Endothelial cell of umbilical vein (primary cell): ENCODE data around the gene HOXD3. TPM values are rescaled to one million over a fixed set of nuclear protein-coding genes. Genes with fewer than 3 reads are reported as not detected.

ENCODE experiments used
- BruUV-seq: library from RNA; stranded (reverse); fragments of 400-500 nt; replicated peaks from 2 replicates; lab custom pipeline; 2021; lab: Mats Ljungman, UMichigan
- CTCF ChIA-PET: fragments of 300-600, 350-600 bp; sonication (Branson Sonifier 250); formaldehyde crosslinking; loops from one replicate; lab custom pipeline; 2021; ENCODE audit warnings: antibody characterized with exemption, inconsistent platforms; lab: Charles Lee
- POLR2A ChIA-PET: fragments of 300-600, 350-600 bp; sonication (Branson Sonifier 250); formaldehyde crosslinking; loops from one replicate; lab custom pipeline; 2021; ENCODE audit warnings: antibody characterized with exemption, inconsistent platforms; lab: Charles Lee
- DNase-seq: peaks from one replicate; pipeline ENCODE4 v3.0.0-alpha.2; 2011; ENCODE audit warnings: low read depth, low spot score
- FAIRE-seq: peaks from 2 replicates; lab custom pipeline; 2011; peaks lifted over from hg19 to GRCh38; lab: Jason Lieb, UNC
- H2AFZ ChIP-seq: 2 replicates; pipeline ENCODE4 v1.6.0; 2012; ENCODE audit warnings: low read depth, low read length, control low read depth, inconsistent platforms
- H3K27ac ChIP-seq: 2 replicates; pipeline ENCODE4 v1.5.1; 2011; ENCODE audit warnings: low read depth, mild to moderate bottlenecking, control low read depth, low read length, moderate library complexity; ENCODE audit not compliant: insufficient read depth
- H3K27me3 ChIP-seq, 2 experiments: 2 replicates each; pipeline versions ENCODE4 v1.6.0 to v1.6.1; 2011; ENCODE audit warnings: low read length in 2 of 2, mixed read lengths in 1 of 2; ENCODE audit not compliant: control insufficient read depth in 2 of 2, insufficient read depth in 2 of 2
- H3K36me3 ChIP-seq, 2 experiments: 2 replicates in 1 of 2; 3 replicates in 1 of 2; pipeline ENCODE4 v1.5.1; 2011; ENCODE audit warnings: low read length in 2 of 2, mild to moderate bottlenecking in 1 of 2, moderate library complexity in 1 of 2; ENCODE audit not compliant: control insufficient read depth in 2 of 2, insufficient read depth in 2 of 2; ENCODE audit errors: extremely low read depth in 1 of 2
- H3K4me1 ChIP-seq: 3 replicates; pipeline ENCODE4 v1.5.1; 2011; ENCODE audit warnings: mild to moderate bottlenecking, low read length; ENCODE audit not compliant: control insufficient read depth, insufficient read depth; ENCODE audit errors: extremely low read depth
- H3K4me2 ChIP-seq: 2 replicates; pipeline ENCODE4 v1.6.1; 2011; ENCODE audit warnings: low read length, control low read depth, mixed read lengths; ENCODE audit not compliant: insufficient read depth
- H3K4me3 ChIP-seq, 3 experiments: fragments of 200-600 bp in 1 of 3; sonication (generic), shearing (Covaris generic) in 1 of 3; replicated peaks in 1 of 3; 2 replicates each; pipeline ENCODE4 v1.5.1; 2011 to 2016; ENCODE audit warnings: control low read depth in 3 of 3, low read length in 3 of 3, mild to moderate bottlenecking in 2 of 3, inconsistent platforms in 1 of 3, low read depth in 1 of 3, moderate library complexity in 1 of 3; ENCODE audit not compliant: insufficient read depth in 1 of 3
- H3K79me2 ChIP-seq: 2 replicates; pipeline ENCODE4 v1.6.0; 2012; ENCODE audit warnings: low read length, inconsistent platforms; ENCODE audit not compliant: control insufficient read depth, insufficient read depth
- H3K9ac ChIP-seq: replicated peaks from 2 replicates; pipeline ENCODE3; 2011; ENCODE audit warnings: low read length, control low read depth; ENCODE audit not compliant: insufficient read depth; ENCODE audit errors: extremely low read depth
- H3K9me1 ChIP-seq: replicated peaks from 3 replicates; pipeline ENCODE4 v1.6.0; 2011; ENCODE audit warnings: mild to moderate bottlenecking, low read length; ENCODE audit not compliant: control insufficient read depth, insufficient read depth; ENCODE audit errors: extremely low read depth
- H3K9me3 ChIP-seq: replicated peaks from 2 replicates; pipeline ENCODE4 v1.5.1; 2012; ENCODE audit warnings: low read length, inconsistent platforms; ENCODE audit not compliant: control insufficient read depth, insufficient read depth
- H4K20me1 ChIP-seq: replicated peaks from 2 replicates; pipeline ENCODE3; 2011; ENCODE audit warnings: mild to moderate bottlenecking, low read length; ENCODE audit not compliant: control insufficient read depth, insufficient read depth; ENCODE audit errors: extremely low read depth
- EZH2 ChIP-seq: IDR thresholded peaks from 2 replicates; pipeline ENCODE4 v1.6.1; 2012; ENCODE audit warnings: borderline replicate concordance, low read depth, mild to moderate bottlenecking, moderate library complexity, low read length, inconsistent platforms; ENCODE audit not compliant: severe bottlenecking
- FOS ChIP-seq: IDR thresholded peaks from 2 replicates; pipeline ENCODE4 v1.6.1; 2011; ENCODE audit warnings: mild to moderate bottlenecking, low read length, moderate library complexity, borderline replicate concordance; ENCODE audit not compliant: insufficient read depth
- GATA2 ChIP-seq: IDR thresholded peaks from 2 replicates; pipeline ENCODE4 v1.7.0; 2011; ENCODE audit warnings: low read depth, mild to moderate bottlenecking, moderate library complexity, mixed read lengths, low read length; ENCODE audit not compliant: insufficient read length, insufficient read depth
- JUN ChIP-seq: IDR thresholded peaks from 2 replicates; pipeline ENCODE4 v1.6.1; 2011; ENCODE audit warnings: borderline replicate concordance, low read depth; ENCODE audit not compliant: insufficient read length, insufficient read depth
- MAX ChIP-seq: IDR thresholded peaks from 2 replicates; pipeline ENCODE4 v1.6.1; 2011; ENCODE audit not compliant: insufficient read depth, insufficient read length
- dilution Hi-C: fragments of 300-500 bp; cut with MboI; formaldehyde crosslinking; loops from one replicate; pipeline ENCODE4 v1.15.0; 2019; ENCODE audit warnings: low sequenced_read_pairs; ENCODE audit not compliant: extremely low pct_ligation_motif_present
- intact Hi-C: fragments of 100-400 bp; cut with micrococcal nuclease; formaldehyde crosslinking; loops from one replicate; pipeline ENCODE4 v1.10.0; 2022
- polyA plus RNA-seq, 4 experiments: library from polyadenylated mRNA; depleted of rRNA in 3 of 4; stranded (reverse) in 3 of 4; unstranded in 1 of 4; fragments of >200 nt; gene quantifications; 2 replicates each; pipeline versions ENCODE4 v1.2.1 to v1.2.3, GENCODE V29; 2011 to 2012; ENCODE audit warnings: missing spikeins in 1 of 4
- total RNA-seq: library from RNA; stranded (reverse); gene quantifications from 2 replicates; pipeline ENCODE4 v1.2.3, GENCODE V29; 2021

Gene HOXD3
- total and polyA plus RNA-seq, 2 donors (not counting 3 experiments of a cell fraction or from before 2014, with no cell fraction given) = 2.9 to 20.9 TPM

DNA sequence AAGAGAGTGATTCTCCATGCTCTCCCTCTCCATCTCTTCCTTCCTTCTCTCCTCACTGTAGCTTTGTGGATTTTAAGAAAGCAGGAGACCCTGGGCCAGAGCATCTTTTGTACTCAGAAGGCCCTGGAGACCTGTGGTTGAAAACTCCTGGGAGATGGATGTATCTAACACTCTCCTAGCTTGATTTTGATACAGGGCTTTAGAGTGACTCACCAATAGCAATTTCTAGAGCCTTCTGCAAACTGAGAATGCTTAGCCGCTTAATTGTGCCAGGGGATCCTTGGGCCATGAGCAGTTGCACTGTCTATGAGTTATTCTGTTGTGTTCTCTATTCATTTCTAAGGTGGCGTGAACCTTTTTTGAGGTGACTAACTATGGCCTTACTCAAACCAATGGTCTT lies 49.0 kb downstream of the HOXD3 start:
- Histone ChIP-seq H3K27me3 (no peaks in the 10 kb centered on the region), H4K20me1 (no peaks in the 10 kb centered on the region), H3K79me2 (no peaks in the 10 kb centered on the region), H3K4me1 (no peaks in the 10 kb centered on the region), H3K9me3 (no peaks in the 10 kb centered on the region), H3K9ac (no peak overlapping the region), H3K9me1 (no peaks in the 10 kb centered on the region), H3K27ac (no peak overlapping the region), H3K4me2 (no peak overlapping the region), H2AFZ (no peak overlapping the region), H3K36me3 (no peaks in the 10 kb centered on the region), H3K4me3 (no peak overlapping the region)
- DNase-seq = no peak
- intact Hi-C loops (no loop called here), dilution Hi-C loops (no loop called here)
- ChIA-PET CTCF (no interaction called here), POLR2A (no interaction called here)
- FAIRE-seq = no peak
- TF ChIP-seq MAX (no peak), JUN (no peak)
- BruUV-seq = no TSS peak

DNA sequence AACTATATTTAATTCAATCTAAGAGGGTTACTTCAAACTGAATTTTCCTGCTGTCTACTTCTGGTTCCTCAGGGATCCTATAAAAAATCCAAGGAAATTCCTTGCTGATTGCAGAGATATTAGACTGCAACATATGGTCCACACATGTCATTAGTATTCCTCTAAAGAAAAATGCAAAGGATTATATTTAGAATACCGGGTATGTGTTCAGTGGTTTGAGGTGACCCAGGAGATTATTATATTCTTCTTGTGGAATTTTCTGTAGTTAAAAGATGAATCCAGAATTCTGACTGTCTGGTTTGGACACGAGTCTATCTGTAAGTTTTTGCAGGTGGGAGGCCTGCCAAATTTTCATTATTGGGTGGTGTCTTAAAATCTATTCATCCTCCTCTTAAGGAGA lies 49.6 kb downstream of the HOXD3 start:
- no peak for FAIRE-seq
- H3K4me3 ChIP-seq = no peak overlapping the region
- H3K27me3 ChIP-seq = no peaks in the 10 kb centered on the region
- CTCF ChIA-PET = interaction anchor here (0.5 to 0.7 kb wide), 2 partner anchors 31 to 1984 kb away, joined by 3 read pairs; no protein-coding TSS in a partner anchor
- H3K27ac ChIP-seq = no peak overlapping the region
- H3K4me1 ChIP-seq = no peaks in the 10 kb centered on the region
- H2AFZ ChIP-seq = no peak overlapping the region
- no peaks in the 10 kb centered on the region for H4K20me1 ChIP-seq
- no peak overlapping the region for H3K9ac ChIP-seq
- no TSS peak for BruUV-seq
- H3K36me3 ChIP-seq = no peaks in the 10 kb centered on the region
- intact Hi-C loops (no loop called here), dilution Hi-C loops (no loop called here)
- no peak overlapping the region for H3K4me2 ChIP-seq
- TF ChIP-seq GATA2 (no peak), EZH2 (no peak), FOS (no peak), JUN (no peak)
- no peaks in the 10 kb centered on the region for H3K79me2 ChIP-seq
- no peaks in the 10 kb centered on the region for H3K9me1 ChIP-seq
- DNase-seq = no peak
- POLR2A ChIA-PET = no interaction called here
- H3K9me3 ChIP-seq = no peaks in the 10 kb centered on the region
